IPS DF 6.9 (cell line): Measurements from ENCODE around the gene WDR7.

ENCODE experiments used
- DNase-seq: peaks from one replicate; pipeline ENCODE4 v3.0.0-alpha.2; 2013; ENCODE audit warnings: low read depth, low spot score
- H3K27ac ChIP-seq: one replicate; pipeline ENCODE4 v1.5.1; 2013; ENCODE audit warnings: low read length, control low read depth
- H3K27me3 ChIP-seq: 2 replicates; pipeline ENCODE4 v1.6.1; 2013; ENCODE audit warnings: mild to moderate bottlenecking, low read length; ENCODE audit not compliant: control insufficient read depth, insufficient read depth
- H3K36me3 ChIP-seq: 2 replicates; pipeline ENCODE4 v1.6.1; 2013; ENCODE audit warnings: low read length; ENCODE audit not compliant: control insufficient read depth, insufficient read depth
- H3K4me1 ChIP-seq: 2 replicates; pipeline ENCODE4 v1.6.1; 2013; ENCODE audit warnings: low read length; ENCODE audit not compliant: control insufficient read depth, insufficient read depth
- H3K4me3 ChIP-seq: 2 replicates; pipeline ENCODE4 v1.5.1; 2013; ENCODE audit warnings: mild to moderate bottlenecking, low read length
- H3K9me3 ChIP-seq: 2 replicates; pipeline ENCODE4 v1.6.1; 2013; ENCODE audit warnings: low read length, inconsistent platforms; ENCODE audit not compliant: control insufficient read depth, insufficient read depth
- WGBS: extraction: QIAGEN DNeasy Blood & Tissue Kit; methylation state at CpG from one replicate; pipeline ENCODE4 v1.1.7; 2013; ENCODE audit warnings: mixed read lengths, missing lambda C conversion rate; ENCODE audit not compliant: insufficient read length, insufficient coverage; 5-methylcytosine and 5-hydroxymethylcytosine counted together

WDR7 gene

GRCh38 chr18:56743115-56743514 lies 92.0 kb downstream of the WDR7 start:
- Histone ChIP-seq H3K9me3 (no peaks in the 10 kb centered on the region), H3K4me1 (no peaks in the 10 kb centered on the region), H3K27me3 (no peaks in the 10 kb centered on the region), H3K27ac (no peak overlapping the region), H3K4me3 (no peak overlapping the region), H3K36me3 (no peaks in the 10 kb centered on the region)
- DNase-seq, result no peak
- WGBS, result no CpG with 5 or more reads among the region's 4 CpGs

DNA sequence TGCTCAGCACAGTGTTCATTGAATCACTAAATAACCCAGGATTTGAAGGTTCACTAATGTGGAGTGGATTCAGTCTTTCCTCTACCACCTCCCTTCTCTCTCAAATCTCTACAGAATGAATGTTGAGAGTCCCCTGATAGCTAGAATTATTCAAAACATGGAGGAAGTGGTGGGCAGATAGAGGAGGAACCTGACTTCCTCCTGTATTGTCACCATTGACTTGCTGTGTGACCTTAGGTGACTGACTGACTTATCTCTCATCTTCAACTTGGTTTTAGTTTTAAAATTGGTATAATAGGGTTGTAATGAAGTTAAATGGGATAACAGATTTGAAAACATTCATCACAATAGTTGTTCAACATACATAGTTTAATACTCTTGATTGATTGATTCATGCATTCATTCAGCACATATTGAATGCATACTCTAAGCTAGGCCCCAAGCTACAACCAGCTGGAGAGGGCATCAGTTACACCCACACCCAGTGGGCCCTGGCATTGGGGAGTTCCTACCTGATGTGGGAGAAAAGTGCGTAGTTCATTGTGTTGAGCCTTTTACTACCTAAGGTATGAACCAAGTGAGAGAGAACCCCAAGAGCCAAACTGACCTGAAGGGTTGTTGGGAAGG lies 96.0 kb downstream of the WDR7 start:
- H3K4me3 ChIP-seq, result no peak overlapping the region
- DNase-seq, result no peak
- no peak overlapping the region for H3K27ac ChIP-seq
- H3K9me3 ChIP-seq, result no peaks in the 10 kb centered on the region
- H3K4me1 ChIP-seq, result no peaks in the 10 kb centered on the region
- H3K27me3 ChIP-seq, result no peaks in the 10 kb centered on the region
- H3K36me3 ChIP-seq, result no peaks in the 10 kb centered on the region
- no CpG with 5 or more reads among the region's 1 CpG for WGBS

- Histone ChIP-seq H3K4me1 (no peaks in the 10 kb centered on the region), H3K9me3 (no peaks in the 10 kb centered on the region), H3K27me3 (no peaks in the 10 kb centered on the region), H3K36me3 (no peaks in the 10 kb centered on the region), H3K27ac (no peak overlapping the region), H3K4me3 (no peak overlapping the region)
- no peak for DNase-seq
These were observed 96.7 kb downstream of the WDR7 start for GRCh38 chr18:56747857-56748256.

GRCh38 chr18:56748698-56749268 lies 97.6 kb downstream of the WDR7 start:
- Histone ChIP-seq H3K9me3 (no peaks in the 10 kb centered on the region), H3K4me1 (no peaks in the 10 kb centered on the region), H3K27me3 (no peaks in the 10 kb centered on the region), H3K27ac (no peak overlapping the region), H3K36me3 (no peaks in the 10 kb centered on the region), H3K4me3 (no peak overlapping the region)
- DNase-seq, result no peak
- 100% methylated on average over 1 of the region's 2 CpGs for WGBS

DNA sequence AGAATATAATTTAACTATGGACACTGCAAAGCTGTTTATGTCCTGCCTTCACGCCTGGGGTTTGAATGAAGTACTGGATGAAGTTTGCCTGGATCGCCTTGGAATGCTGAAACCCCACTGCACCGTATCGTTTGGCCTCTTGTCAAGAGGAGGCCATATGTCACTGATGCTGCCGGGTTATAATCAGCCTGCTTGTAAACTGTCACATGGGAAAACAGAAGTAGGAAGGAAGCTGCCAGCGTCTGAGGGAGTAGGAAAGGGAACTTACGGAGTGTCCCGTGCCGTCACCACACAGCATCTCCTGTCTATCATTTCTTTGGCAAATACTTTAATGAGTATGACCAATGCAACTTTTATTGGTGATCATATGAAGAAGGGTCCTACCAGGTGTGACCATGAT lies 105.8 kb downstream of the WDR7 start:
- Histone ChIP-seq H3K27me3 (no peaks in the 10 kb centered on the region), H3K4me3 (no peak overlapping the region), H3K9me3 (no peaks in the 10 kb centered on the region), H3K36me3 (no peaks in the 10 kb centered on the region), H3K4me1 (no peaks in the 10 kb centered on the region), H3K27ac (no peak overlapping the region)
- no peak for DNase-seq
- WGBS, result no CpG with 5 or more reads among the region's 9 CpGs

GRCh38 chr18:56770097-56770496 lies 118.9 kb downstream of the WDR7 start:
- DNase-seq, result no peak
- Histone ChIP-seq H3K27ac (no peak overlapping the region), H3K4me1 (no peaks in the 10 kb centered on the region), H3K36me3 (no peaks in the 10 kb centered on the region), H3K27me3 (no peaks in the 10 kb centered on the region), H3K4me3 (no peak overlapping the region), H3K9me3 (no peaks in the 10 kb centered on the region)
- WGBS, result no CpG with 5 or more reads among the region's 3 CpGs

- DNase-seq, result no peak
- Histone ChIP-seq H3K4me3 (no peak overlapping the region), H3K36me3 (no peaks in the 10 kb centered on the region), H3K27ac (no peak overlapping the region), H3K27me3 (no peaks in the 10 kb centered on the region), H3K9me3 (no peaks in the 10 kb centered on the region), H3K4me1 (no peaks in the 10 kb centered on the region)
These were observed 119.7 kb downstream of the WDR7 start for GRCh38 chr18:56770873-56771272.

DNA sequence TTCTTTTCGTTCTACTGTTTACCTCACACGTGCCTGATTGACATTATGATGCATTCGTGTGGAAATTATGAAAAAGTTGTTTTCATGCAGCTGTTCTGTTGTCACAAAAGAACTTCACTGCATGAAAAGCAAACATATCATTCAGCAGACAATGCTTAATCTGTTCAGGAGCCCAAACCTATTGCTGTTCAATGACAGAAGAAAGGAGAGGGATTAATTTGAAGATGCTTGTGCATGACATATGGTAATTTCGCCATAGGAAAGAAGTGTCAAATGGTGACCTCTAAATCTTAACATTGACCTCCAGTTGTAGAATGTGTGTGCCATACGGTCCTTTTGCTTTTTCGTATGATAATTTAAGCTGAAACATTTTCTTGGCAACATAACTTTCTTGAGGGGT lies 124.5 kb downstream of the WDR7 start:
- H3K9me3 ChIP-seq, result no peaks in the 10 kb centered on the region
- H3K36me3 ChIP-seq, result no peaks in the 10 kb centered on the region
- no peak overlapping the region for H3K27ac ChIP-seq
- no peaks in the 10 kb centered on the region for H3K27me3 ChIP-seq
- no CpG with 5 or more reads among the region's 6 CpGs for WGBS
- no peaks in the 10 kb centered on the region for H3K4me1 ChIP-seq
- no peak overlapping the region for H3K4me3 ChIP-seq
- DNase-seq, result no peak

DNA sequence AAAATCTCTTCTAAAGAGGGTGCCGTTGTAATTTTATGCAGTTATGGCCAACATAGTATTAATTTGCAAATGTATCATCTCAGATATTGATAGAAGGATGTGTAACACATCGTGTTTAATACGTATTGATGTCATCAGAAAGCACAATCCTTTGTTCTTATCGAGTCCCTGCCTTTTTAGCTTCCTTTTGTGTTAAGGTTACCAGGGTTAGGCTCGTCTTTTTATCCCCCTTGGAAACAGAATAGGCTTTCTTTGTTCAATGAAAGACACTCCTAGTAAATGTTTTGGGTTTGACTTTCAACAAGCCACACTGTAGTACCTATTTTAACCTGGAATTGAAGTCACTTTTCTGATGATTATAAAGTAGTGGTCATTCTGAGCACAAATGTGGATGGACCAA lies 136.2 kb downstream of the WDR7 start:
- no peak overlapping the region for H3K4me3 ChIP-seq
- no peak for DNase-seq
- H3K9me3 ChIP-seq, result no peaks in the 10 kb centered on the region
- no peaks in the 10 kb centered on the region for H3K36me3 ChIP-seq
- no peaks in the 10 kb centered on the region for H3K27me3 ChIP-seq
- WGBS, result no CpG with 5 or more reads among the region's 5 CpGs
- H3K27ac ChIP-seq, result no peak overlapping the region
- no peaks in the 10 kb centered on the region for H3K4me1 ChIP-seq

- no peaks in the 10 kb centered on the region for H3K27me3 ChIP-seq
- no peaks in the 10 kb centered on the region for H3K4me1 ChIP-seq
- no peaks in the 10 kb centered on the region for H3K36me3 ChIP-seq
- no peak overlapping the region for H3K27ac ChIP-seq
- H3K4me3 ChIP-seq, result no peak overlapping the region
- no CpG with 5 or more reads among the region's 9 CpGs for WGBS
- no peaks in the 10 kb centered on the region for H3K9me3 ChIP-seq
- peak; percentile 9 for DNase-seq
These were observed 138.1 kb downstream of the WDR7 start for GRCh38 chr18:56789004-56789888.

GRCh38 chr18:56789889-56790180 lies 138.7 kb downstream of the WDR7 start:
- H3K4me3 ChIP-seq, result no peak overlapping the region
- WGBS, result no CpG with 5 or more reads among the region's 3 CpGs
- no peaks in the 10 kb centered on the region for H3K9me3 ChIP-seq
- no peaks in the 10 kb centered on the region for H3K27me3 ChIP-seq
- DNase-seq, result no peak
- H3K27ac ChIP-seq, result no peak overlapping the region
- H3K36me3 ChIP-seq, result no peaks in the 10 kb centered on the region
- no peaks in the 10 kb centered on the region for H3K4me1 ChIP-seq
